ENCODE results near the gene CDKN1B. TPM values are rescaled to one million over a fixed set of nuclear protein-coding genes. Genes with fewer than 3 reads are reported as not detected.

CDKN1B gene
- total RNA-seq, 4 donors from 2014 or later: 48.7 to 97.4 (median 70.6) TPM

- no peak for DNase-seq (ENCODE audit: extremely low spot score)
- WGBS: 28% methylated on average over 3 of the region's 3 CpGs
- Histone ChIP-seq H3K27me3 (no peaks in the 10 kb centered on the region), H3K36me3 (no peaks in the 10 kb centered on the region), H3K4me3 (no peak overlapping the region), H3K9me3 (no peaks in the 10 kb centered on the region), H3K4me1 (no peaks in the 10 kb centered on the region), H3K27ac (replicated peaks in 1 of 4) (no peak overlapping the region)
- intact Hi-C loops (cut with DNase I): no loop called here
- no peak for TF ChIP-seq EP300 (IDR thresholded peaks at IDR 0.05)
- no peak for TF ChIP-seq POLR2A (IDR thresholded peaks at IDR 0.05; ENCODE audit: low read depth)
- TF ChIP-seq CTCF (IDR thresholded peaks at IDR 0.05): no peak
- TF ChIP-seq POLR2AphosphoS5 (IDR thresholded peaks at IDR 0.05): no peak
Observed at GRCh38 chr12:12676605-12677004, 40.6 kb upstream of the CDKN1B start.

GRCh38 chr12:12681061-12681765, 36.0 kb upstream of the CDKN1B start:
- no peaks in the 10 kb centered on the region for H3K9me3 ChIP-seq
- H3K27me3 ChIP-seq: no peaks in the 10 kb centered on the region
- no peaks in the 10 kb centered on the region for H3K36me3 ChIP-seq
- H3K4me3 ChIP-seq: no peak overlapping the region
- no peak for DNase-seq (ENCODE audit: extremely low spot score)
- H3K4me1 ChIP-seq: peaks cover 0 to 7% (median 0%) of the 10 kb centered on the region in 4 donors
- no peak overlapping the region for H3K27ac ChIP-seq (replicated peaks in 1 of 4)
- intact Hi-C loops (cut with DNase I): no loop called here
- no peak for TF ChIP-seq POLR2A (IDR thresholded peaks at IDR 0.05; ENCODE audit: low read depth)
- no peak for TF ChIP-seq POLR2AphosphoS5 (IDR thresholded peaks at IDR 0.05)
- TF ChIP-seq CTCF (IDR thresholded peaks at IDR 0.05): no peak
- no peak for TF ChIP-seq EP300 (IDR thresholded peaks at IDR 0.05)
- WGBS: 88% methylated on average over 5 of the region's 5 CpGs

- H3K9me3 ChIP-seq: no peaks in the 10 kb centered on the region
- H3K4me1 ChIP-seq: peaks cover 0 to 7% (median 0%) of the 10 kb centered on the region in 4 donors
- no peaks in the 10 kb centered on the region for H3K36me3 ChIP-seq
- H3K27ac ChIP-seq (replicated peaks in 1 of 4): no peak overlapping the region
- no peak for TF ChIP-seq POLR2AphosphoS5 (IDR thresholded peaks at IDR 0.05)
- TF ChIP-seq EP300 (IDR thresholded peaks at IDR 0.05): no peak
- no peak for TF ChIP-seq POLR2A (IDR thresholded peaks at IDR 0.05; ENCODE audit: low read depth)
- TF ChIP-seq CTCF (IDR thresholded peaks at IDR 0.05): no peak
- H3K27me3 ChIP-seq: no peaks in the 10 kb centered on the region
- no peak for DNase-seq (ENCODE audit: extremely low spot score)
- intact Hi-C loops (cut with DNase I): no loop called here
- H3K4me3 ChIP-seq: no peak overlapping the region
Observed at GRCh38 chr12:12682284-12682683, 34.9 kb upstream of the CDKN1B start.

GRCh38 chr12:12683136-12683697, 34.0 kb upstream of the CDKN1B start:
- 88% methylated on average over 4 of the region's 4 CpGs for WGBS
- Histone ChIP-seq H3K9me3 (no peaks in the 10 kb centered on the region), H3K27ac (replicated peaks in 1 of 4) (no peak overlapping the region), H3K4me3 (no peak overlapping the region), H3K27me3 (no peaks in the 10 kb centered on the region), H3K4me1 (peaks cover 0 to 7% (median 0%) of the 10 kb centered on the region in 4 donors), H3K36me3 (no peaks in the 10 kb centered on the region)
- TF ChIP-seq POLR2A (IDR thresholded peaks at IDR 0.05; ENCODE audit: low read depth): no peak
- TF ChIP-seq POLR2AphosphoS5 (IDR thresholded peaks at IDR 0.05): no peak
- DNase-seq (ENCODE audit: extremely low spot score): no peak
- intact Hi-C loops (cut with DNase I): no loop called here

DNA sequence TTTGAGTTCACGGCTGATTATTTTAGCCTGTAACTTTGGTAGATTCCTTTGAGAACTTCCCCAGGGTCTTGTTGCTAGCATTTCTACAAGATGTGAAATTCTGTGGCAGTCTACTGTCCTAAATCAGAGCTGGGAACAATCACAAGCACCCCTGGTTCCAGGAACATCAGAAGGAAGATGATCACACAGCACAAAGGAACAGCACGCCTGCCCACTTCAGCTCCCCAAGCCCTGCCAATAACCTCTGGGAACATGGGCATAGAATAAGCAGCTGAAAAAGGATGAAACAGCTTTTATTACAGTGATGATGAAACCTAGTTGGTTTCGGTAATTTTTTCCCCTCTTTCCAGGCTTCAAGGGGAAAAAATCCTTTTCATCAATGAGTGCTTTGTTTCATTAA, 33.4 kb upstream of the CDKN1B start:
- no peak for DNase-seq (ENCODE audit: extremely low spot score)
- Histone ChIP-seq H3K27me3 (no peaks in the 10 kb centered on the region), H3K4me3 (no peak overlapping the region), H3K27ac (replicated peaks in 1 of 4) (no peak overlapping the region), H3K9me3 (no peaks in the 10 kb centered on the region), H3K4me1 (peaks cover 0 to 7% (median 0%) of the 10 kb centered on the region in 4 donors), H3K36me3 (no peaks in the 10 kb centered on the region)
- WGBS: 52% methylated on average over 3 of the region's 3 CpGs
- TF ChIP-seq POLR2AphosphoS5 (IDR thresholded peaks at IDR 0.05) (no peak), CTCF (IDR thresholded peaks at IDR 0.05) (no peak), EP300 (IDR thresholded peaks at IDR 0.05) (no peak), POLR2A (IDR thresholded peaks at IDR 0.05; ENCODE audit: low read depth) (no peak)
- intact Hi-C loops (cut with DNase I): no loop called here
